Stimulated activated CD8-positive, alpha-beta memory T cell treated with anti-CD3 and anti-CD28 coated beads, Interleukin-12 subunit alpha, Interleukin-12 subunit beta, amount 100 ng/mL, for 4 hours (primary cell): Measurements from ENCODE around the gene SHOX.
"Not testable (repeated sequence)": the region's sequence is repeated elsewhere in the genome, so short reads cannot be mapped to it uniquely, and the experiment has no call there.

ENCODE experiments used
- DNase-seq: peaks from one replicate; pipeline ENCODE4 v3.0.0-alpha.2; 2020; ENCODE audit warnings: low read depth

SHOX gene

GRCh38 chrX:630612-631496 is at the start of gene SHOX:
SHOX (plus strand) TSS chrX:630791; CDS start chrX:630898, 107 bp downstream.
- no peak for DNase-seq

DNA sequence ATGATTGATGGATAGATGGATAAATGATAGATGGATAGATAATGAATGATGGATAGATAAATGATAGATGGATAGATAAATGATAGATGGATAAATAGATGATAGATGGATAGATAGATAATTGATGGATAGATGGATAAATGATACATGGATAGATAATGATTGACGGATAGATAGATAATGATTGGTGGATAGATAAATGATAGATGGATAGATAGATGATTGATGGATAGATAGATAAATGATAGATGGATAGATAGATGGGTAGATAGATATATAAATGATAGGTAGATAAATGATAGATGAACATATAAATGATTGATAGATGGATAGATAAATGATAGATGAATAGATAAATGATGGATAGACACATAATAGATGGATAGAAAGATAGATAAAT is 49.5 kb upstream of the SHOX start:
- no peak for DNase-seq

- no peak for DNase-seq
Measured at GRCh38 chrX:581720-582298, 48.8 kb upstream of the SHOX start.

DNA sequence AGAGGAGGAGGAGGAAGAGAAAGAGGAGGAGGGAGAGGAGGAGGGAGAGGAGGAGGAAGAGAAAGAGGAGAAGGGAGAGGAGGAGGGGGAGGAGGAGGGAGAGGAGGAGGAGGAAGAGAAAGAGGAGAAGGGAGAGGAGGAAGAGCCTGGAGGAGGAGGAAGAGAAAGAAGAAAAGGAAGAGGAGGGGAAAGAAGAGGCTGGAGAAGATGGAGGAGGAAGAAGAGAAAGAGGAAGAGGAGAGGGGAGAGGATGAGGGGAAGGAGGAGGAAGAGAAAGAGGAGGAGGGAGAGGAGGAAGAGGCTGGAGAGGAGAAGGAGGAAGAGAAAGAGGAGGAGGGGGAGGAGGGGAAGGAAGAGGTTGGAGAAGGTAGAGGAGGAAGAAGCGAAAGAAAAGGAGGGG is 46.0 kb upstream of the SHOX start:
- no peak for DNase-seq

- DNase-seq, result no peak
Measured at GRCh38 chrX:585115-585808, 45.3 kb upstream of the SHOX start.

DNA sequence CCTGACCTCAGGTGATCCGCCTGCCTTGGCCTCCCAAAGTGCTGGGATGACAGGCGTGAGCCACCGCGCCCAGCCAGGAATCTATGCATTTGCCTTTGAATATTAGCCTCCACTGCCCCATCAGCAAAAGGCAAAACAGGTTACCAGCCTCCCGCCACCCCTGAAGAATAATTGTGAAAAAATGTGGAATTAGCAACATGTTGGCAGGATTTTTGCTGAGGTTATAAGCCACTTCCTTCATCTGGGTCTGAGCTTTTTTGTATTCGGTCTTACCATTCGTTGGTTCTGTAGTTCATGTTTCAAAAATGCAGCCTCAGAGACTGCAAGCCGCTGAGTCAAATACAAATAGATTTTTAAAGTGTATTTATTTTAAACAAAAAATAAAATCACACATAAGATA is 44.2 kb upstream of the SHOX start:
- no peak for DNase-seq

DNA sequence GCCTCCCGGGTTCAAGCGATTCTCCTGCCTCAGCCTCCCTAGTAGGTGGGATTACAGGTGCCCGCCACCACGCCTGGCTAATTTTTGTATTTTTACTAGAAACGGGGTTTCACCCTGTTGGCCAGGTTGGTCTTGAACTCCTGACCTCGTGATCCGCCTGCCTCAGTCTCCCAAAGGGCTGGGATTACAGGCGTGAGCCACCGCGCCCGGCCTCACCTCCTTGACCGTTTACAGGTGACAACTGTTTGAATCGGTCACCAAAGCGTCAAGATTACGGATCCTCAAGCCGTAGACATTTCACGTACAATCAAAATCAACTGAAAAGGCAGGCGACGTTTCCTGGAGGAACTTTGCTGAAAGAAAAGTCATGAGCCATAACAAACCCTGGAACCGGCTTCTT is 41.3 kb upstream of the SHOX start:
- not testable (repeated sequence) for DNase-seq

DNA sequence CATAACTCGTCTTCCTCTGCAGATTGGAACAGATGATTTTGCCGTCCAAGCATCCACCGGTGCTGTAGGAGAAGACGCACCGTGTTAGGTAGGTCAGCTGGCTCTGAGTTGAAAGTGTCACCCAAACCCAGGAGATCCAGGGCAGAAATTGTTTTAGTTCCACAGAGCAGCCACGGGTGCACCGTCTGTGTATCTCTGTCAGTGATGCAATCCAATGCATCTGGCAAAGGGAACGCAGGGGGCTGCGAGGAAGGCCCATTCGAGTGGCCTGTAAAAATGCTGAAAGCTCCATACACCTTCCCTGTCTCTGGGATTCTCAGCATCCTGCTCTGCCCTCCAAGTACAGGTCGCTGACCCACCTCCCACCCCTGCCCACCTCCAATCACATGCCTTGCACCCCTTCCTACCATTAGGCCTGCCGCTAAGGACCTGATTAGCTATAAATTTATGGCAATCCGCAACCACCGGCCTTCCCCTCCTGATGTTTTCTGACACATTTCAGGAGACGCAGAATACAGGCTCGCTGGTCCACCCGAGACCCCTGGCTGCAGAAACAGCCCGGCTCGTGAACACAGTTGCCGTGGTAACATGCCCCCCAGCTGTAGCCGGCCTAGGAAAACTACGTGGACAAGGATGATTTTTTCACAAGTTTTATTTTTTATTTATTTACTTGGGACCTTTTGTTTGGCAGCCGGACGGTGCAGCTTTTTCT is 39.7 kb upstream of the SHOX start:
- no peak for DNase-seq

GRCh38 chrX:599837-600715 is 30.5 kb upstream of the SHOX start:
- DNase-seq, result no peak

DNA sequence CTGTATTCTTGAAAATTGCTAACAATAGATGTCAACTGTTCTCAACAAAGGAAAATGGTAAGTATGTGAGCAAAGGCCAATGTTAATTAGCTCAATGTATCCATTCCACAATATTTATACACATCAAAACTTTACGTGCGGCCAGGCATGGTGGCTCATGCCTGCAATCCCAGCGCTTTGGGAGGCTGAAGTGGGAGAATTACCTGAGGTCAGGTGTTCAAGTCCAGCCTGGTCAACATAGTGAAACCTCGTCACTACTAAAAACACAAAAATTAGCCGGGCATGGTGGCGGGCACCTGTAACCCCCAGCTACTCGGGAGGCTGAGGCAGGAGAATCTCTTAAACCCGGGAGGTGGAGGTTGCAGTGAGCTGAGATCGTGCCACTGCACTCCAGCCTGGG is 27.6 kb upstream of the SHOX start:
- not testable (repeated sequence) for DNase-seq

DNA sequence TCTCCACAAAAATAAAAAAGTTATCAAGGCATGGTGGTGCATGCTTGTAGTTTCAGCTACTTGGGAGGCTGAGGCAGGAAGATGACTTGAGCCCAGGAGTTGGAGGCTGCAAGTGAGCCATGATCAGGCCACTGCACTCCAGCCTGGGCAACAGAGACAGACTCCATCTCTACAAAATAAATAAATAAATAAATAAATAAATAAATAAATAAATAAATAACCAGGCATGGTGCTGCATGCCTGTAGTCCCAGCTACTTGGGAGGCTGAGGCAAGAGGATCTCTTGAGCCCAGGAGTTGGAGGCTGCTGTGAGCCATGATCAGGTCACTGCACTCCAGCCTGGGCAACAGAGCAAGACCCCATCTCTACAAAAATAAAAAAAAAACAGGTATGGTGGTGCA is 26.0 kb upstream of the SHOX start:
- DNase-seq, result not testable (repeated sequence)

DNA sequence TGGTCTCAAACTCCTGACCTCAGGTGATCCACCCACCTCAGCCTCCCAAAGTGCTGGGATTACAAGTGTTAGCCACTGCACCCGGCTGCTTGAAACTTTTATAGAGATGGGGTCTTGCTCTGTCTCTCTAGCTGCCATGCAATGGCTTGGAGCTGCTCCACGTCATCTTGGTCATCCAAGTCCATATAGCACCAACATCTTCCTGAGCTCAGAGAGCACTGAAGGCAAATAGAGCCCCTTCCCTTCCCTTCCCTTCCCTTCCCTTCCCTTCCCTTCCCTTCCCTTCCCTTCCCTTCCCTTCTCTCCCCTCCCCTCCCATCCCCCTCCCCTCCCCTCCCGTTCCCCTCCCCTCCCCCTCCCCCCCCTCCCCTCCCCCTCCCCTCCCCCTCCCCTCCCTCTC is 22.5 kb upstream of the SHOX start:
- DNase-seq, result not testable (repeated sequence)

- no peak for DNase-seq
Measured at GRCh38 chrX:614136-614535, 16.5 kb upstream of the SHOX start.

DNA sequence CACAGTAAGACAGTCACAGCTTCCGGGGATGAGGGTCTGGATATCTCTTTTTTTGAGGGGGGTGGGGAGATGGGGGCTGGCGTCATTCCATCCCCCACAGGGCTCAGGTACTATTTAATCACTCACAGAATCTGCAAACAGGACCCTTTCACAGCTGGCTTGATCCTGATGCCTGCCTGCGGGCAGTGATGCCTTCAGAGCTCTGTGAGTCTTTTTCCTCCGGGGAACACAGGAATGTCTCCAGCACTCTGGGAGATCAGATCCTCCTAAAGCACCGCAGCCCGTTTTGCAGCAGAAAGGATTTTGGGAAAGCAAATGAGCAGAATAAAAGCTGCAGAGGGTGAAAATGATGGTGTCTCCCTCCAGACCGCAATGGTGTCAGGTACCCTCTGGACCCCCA is 13.2 kb upstream of the SHOX start:
- DNase-seq, result no peak

DNA sequence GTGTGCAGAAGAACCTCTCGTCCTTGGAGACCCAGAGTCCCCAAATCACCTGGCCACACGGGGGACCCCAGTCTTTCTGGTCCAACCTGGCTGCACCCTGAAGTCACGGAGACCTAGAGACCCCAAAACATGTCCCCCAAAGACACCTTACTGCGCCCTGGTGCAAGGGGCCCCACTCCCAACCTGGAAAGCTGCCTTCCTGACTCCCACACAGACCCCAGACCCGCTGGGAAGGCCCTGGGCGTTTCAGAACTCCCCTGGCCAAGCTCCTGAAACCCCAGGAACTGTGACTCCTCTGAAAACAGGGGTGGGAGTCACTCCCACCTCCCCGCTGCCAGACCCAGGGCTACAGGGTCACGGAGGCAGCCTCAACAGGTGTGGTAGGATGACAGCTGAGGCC is 12.7 kb upstream of the SHOX start:
- DNase-seq, result no peak

DNA sequence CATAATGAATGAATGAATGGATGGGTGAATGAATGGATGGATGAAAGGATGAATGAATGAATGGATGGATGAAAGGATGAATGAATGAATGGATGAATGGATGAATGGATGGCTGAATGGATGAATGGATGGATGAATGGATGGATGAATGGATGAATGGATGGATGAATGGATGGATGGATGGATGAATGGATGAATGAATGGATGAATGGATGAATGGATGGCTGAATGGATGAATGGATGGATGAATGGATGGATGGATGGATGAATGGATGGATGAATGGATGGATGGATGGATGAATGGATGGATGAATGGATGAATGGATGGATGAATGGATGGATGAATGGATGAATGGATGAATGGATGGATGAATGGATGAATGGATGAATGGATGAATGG is 12.3 kb upstream of the SHOX start:
- not testable (repeated sequence) for DNase-seq

DNA sequence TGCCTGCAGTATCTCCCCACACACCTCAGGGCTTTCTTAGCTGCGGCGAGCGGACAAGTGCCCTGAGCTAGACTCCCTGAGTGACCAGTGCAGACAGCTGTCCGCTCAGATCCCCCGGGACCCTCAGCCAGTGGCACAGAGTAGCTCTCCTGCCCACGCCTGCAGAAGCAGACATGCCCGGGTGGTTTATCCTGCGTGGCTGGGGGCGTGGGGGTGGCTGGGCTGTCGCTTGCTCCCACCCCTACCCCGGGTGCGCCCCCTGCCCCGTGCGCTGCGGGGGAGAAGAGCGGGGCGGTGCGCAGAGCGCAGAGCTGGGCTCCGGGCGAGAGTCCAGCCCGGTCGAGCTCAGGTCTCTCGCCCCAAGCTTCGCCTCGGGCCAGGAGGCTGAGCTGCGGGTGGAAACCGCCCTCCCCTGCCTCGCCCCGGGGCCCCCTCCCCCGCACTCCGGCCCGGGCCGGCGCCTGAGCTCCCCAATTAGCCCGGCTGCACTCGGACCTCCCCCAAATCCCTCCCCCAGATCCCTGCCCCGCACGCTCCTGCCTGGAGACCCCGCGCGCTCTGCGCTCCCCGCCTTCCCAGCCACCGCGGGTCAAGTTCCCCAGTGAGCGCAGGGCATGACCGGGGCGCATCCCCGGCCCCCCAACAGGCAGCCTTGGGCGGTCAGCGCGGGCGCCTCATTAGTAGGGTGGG is 11.7 kb upstream of the SHOX start:
- no peak for DNase-seq

- no peak for DNase-seq
Measured at GRCh38 chrX:619451-619811, 11.2 kb upstream of the SHOX start.

GRCh38 chrX:619812-620531 is 10.6 kb upstream of the SHOX start:
- no peak for DNase-seq
